ENCODE measurements around the gene PSTPIP1. TPM values are rescaled to one million over a fixed set of nuclear protein-coding genes. Genes with fewer than 3 reads are reported as not detected.

PSTPIP1 gene
- total and polyA plus RNA-seq, 7 donors, result 2.1 to 14.3 (median 7.4) TPM

DNA sequence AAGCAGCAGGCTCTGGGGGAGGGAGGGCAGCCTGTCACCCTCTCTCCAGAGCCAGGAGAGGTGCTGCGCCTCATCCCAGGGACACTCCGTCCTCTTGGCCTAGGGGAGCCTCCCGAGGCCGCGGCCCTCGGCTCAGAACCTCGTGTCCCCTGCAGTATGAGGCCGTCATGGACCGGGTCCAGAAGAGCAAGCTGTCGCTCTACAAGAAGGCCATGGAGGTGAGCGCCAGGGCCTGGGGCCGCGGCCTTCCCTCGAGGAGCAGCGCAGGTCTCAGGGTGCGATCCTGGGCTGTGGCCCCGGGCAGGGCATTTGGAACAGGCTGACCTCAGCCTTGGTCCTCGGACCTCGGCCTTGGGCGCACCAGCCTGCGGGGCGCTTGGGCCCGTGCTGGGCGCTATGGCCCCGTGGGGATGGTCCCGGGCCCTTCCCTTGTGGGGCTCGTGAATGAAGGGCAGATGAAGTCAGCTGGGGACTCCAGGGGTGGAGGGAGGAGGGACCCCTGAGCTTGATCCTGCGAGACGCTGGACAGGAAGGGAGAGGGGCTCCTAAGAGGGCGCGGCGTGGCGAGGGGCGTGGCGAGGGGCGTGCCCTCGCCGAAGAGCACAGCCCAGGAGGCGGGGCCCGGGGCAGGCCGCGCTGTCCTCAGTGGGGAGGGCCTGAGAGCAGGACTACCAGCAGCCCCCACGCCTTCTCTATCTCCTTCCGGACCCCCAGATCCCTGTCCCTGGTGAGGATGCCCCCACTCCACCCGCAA, 32.9 kb downstream of the PSTPIP1 start:
- no peaks in the 10 kb centered on the region for H3K36me3 ChIP-seq
- peaks cover 0 to 6% (median 4%) of the 10 kb centered on the region in 3 donors for H3K27me3 ChIP-seq
- peak overlapping the region in 3 of 4 donors; percentile 14 to 38 (median 38) for H3K4me3 ChIP-seq
- TF ChIP-seq POLR2AphosphoS5 (IDR thresholded peaks at IDR 0.05) (no peak), POLR2A (IDR thresholded peaks at IDR 0.05) (no peak), EP300 (IDR thresholded peaks at IDR 0.05) (no peak), CTCF (IDR thresholded peaks at IDR 0.05) (no peak)
- peaks cover 0 to 13% (median 11%) of the 10 kb centered on the region in 4 donors for H3K4me1 ChIP-seq
- DNase-seq, result peak; percentile 55
- intact Hi-C loops (cut with DNase I), result no loop called here
- no peak overlapping the region for H3K27ac ChIP-seq
- 48 to 72% methylated on average over 45 of the region's 45 CpGs for WGBS, 2 donors
- H3K9me3 ChIP-seq, result no peaks in the 10 kb centered on the region

DNA sequence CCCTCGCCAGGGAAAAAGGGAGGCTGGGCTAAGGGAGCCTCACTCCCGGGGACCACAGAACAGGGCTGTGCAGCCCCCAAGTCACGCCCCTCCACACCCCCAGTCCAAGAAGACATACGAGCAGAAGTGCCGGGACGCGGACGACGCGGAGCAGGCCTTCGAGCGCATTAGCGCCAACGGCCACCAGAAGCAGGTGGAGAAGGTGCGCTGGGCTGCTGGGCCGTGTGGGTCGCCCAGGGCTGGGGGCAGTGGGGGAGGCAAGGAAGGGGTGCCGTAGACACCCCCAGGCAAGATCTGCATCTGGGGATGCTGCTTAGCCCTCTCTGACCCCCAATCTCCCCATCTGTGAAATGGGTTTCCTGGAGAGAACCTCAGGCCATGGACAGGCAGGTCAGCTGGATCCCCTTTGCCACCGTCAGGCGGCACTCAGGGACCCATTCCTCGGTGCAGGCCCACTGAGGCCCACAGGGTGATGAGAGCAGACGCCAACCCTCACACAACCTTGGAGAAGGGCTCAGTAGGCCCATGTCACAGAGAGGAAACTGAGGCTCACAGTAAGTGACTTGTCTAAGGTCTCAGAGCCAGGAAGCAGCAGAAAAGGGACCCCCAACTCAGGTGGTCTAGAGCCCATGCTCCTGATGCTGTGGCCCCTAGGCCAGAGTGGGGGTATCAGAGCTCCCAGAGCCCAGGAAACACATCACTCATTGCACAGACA, 33.7 kb downstream of the PSTPIP1 start:
- intact Hi-C loops (cut with DNase I), result no loop called here
- WGBS, 2 donors, result 48 to 72% methylated on average over 22 of the region's 22 CpGs
- Histone ChIP-seq H3K4me3 (peak overlapping the region in 3 of 4 donors; percentile 14 to 38 (median 38)), H3K27me3 (peaks cover 0 to 6% (median 4%) of the 10 kb centered on the region in 3 donors), H3K9me3 (no peaks in the 10 kb centered on the region), H3K36me3 (no peaks in the 10 kb centered on the region), H3K4me1 (peaks cover 0 to 13% (median 11%) of the 10 kb centered on the region in 4 donors), H3K27ac (no peak overlapping the region)
- DNase-seq, result peak; percentile 50
- no peak for TF ChIP-seq CTCF (IDR thresholded peaks at IDR 0.05)
- TF ChIP-seq POLR2AphosphoS5 (IDR thresholded peaks at IDR 0.05), result no peak
- TF ChIP-seq EP300 (IDR thresholded peaks at IDR 0.05), result no peak
- no peak for TF ChIP-seq POLR2A (IDR thresholded peaks at IDR 0.05)

- TF ChIP-seq CTCF (IDR thresholded peaks at IDR 0.05) (no peak), POLR2A (IDR thresholded peaks at IDR 0.05) (no peak), EP300 (IDR thresholded peaks at IDR 0.05) (no peak), POLR2AphosphoS5 (IDR thresholded peaks at IDR 0.05) (no peak)
- Histone ChIP-seq H3K36me3 (no peaks in the 10 kb centered on the region), H3K9me3 (no peaks in the 10 kb centered on the region), H3K4me3 (no peak overlapping the region), H3K4me1 (peaks cover 0 to 12% (median 9%) of the 10 kb centered on the region in 4 donors), H3K27me3 (peaks cover 0 to 6% (median 4%) of the 10 kb centered on the region in 3 donors), H3K27ac (no peak overlapping the region)
- peak; percentile 49 for DNase-seq
- intact Hi-C loops (cut with DNase I), result no loop called here
- WGBS, 2 donors, result 34 to 72% methylated on average over 21 of the region's 21 CpGs
These were observed 34.5 kb downstream of the PSTPIP1 start for GRCh38 chr15:77029166-77030047.

DNA sequence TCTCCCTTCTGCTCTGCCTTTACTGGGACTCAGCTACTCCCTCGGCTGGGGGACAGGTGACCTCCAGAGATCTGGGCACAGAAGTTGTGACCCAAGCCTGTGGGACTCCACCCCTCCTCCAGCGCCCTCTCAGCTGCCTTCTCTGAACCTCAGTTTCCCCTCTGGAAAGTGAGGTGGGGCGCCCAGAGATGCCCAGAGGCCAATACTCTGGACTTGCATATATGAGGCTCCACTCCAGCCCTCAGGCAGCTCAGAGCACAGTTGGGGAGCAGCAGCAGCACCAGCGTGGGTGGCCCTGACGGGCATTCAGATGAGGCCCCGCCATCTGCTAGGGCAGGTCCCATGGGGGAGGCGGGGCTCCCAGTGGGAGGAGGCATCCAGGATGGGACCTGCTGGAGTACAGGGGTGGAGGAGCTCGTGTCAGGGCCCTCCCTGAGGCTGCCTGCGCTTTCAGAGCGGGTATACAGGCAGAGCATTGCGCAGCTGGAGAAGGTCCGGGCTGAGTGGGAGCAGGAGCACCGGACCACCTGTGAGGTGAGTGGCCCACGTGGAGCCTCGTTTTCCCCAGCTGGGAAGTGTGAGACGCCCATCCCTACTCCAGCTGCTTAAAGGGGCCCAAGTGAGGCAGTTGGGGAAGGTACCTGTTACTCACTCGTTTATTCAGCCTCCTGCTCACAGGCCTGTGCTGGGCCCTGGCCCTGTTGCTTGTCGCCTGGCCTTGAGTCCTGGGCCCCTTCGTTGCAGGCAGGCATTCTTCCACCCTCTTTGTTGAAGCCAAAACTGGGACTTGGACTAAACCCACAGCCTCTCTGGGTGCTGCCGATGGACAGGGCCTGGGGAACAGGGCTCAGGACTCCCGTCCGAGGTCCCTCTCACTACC, 35.4 kb downstream of the PSTPIP1 start:
- TF ChIP-seq CTCF (IDR thresholded peaks at IDR 0.05) (no peak), POLR2AphosphoS5 (IDR thresholded peaks at IDR 0.05) (no peak), EP300 (IDR thresholded peaks at IDR 0.05) (no peak), POLR2A (IDR thresholded peaks at IDR 0.05) (no peak)
- WGBS, 2 donors, result 63 to 76% methylated on average over 22 of the region's 22 CpGs

More for the DNA sequence above, 35.4 kb downstream of the PSTPIP1 start:
- intact Hi-C loops (cut with DNase I), result no loop called here
- H3K27ac ChIP-seq, result no peak overlapping the region
- no peaks in the 10 kb centered on the region for H3K36me3 ChIP-seq
- peaks cover 0 to 6% (median 4%) of the 10 kb centered on the region in 3 donors for H3K27me3 ChIP-seq
- H3K9me3 ChIP-seq, result no peaks in the 10 kb centered on the region
- H3K4me3 ChIP-seq, result no peak overlapping the region
- H3K4me1 ChIP-seq, result peaks cover 0 to 18% (median 11%) of the 10 kb centered on the region in 4 donors
- peak; percentile 60 for DNase-seq

All from sigmoid colon (tissue), 7 donors.